ENCODE results near the gene TFDP1. TPM values are rescaled to one million over a fixed set of nuclear protein-coding genes. Genes with fewer than 3 reads are reported as not detected.

The TFDP1 gene
- total and polyA plus RNA-seq, 5 donors = 37.1 to 54.2 (median 50.1) TPM

GRCh38 chr13:113653264-113654174 lies 69.0 kb downstream of the TFDP1 start:
- H3K4me3 ChIP-seq (ENCODE audit: low read length) = no peak overlapping the region
- intact Hi-C loops (cut with DNase I) = no loop called here
- no peaks in the 10 kb centered on the region for H3K9me3 ChIP-seq (ENCODE audit: control insufficient read depth, low read length)
- H3K27me3 ChIP-seq (ENCODE audit: control insufficient read depth, insufficient read depth) = no peaks in the 10 kb centered on the region
- H3K4me1 ChIP-seq (ENCODE audit: control insufficient read depth, insufficient read depth, low read length) = no peaks in the 10 kb centered on the region
- H3K27ac ChIP-seq (ENCODE audit: low read length) = no peak overlapping the region
- 55% methylated on average over 24 of the region's 24 CpGs for WGBS
- ATAC-seq (no peak), DNase-seq (peak in 2 of 3 donors; percentile 27 to 31)

DNA sequence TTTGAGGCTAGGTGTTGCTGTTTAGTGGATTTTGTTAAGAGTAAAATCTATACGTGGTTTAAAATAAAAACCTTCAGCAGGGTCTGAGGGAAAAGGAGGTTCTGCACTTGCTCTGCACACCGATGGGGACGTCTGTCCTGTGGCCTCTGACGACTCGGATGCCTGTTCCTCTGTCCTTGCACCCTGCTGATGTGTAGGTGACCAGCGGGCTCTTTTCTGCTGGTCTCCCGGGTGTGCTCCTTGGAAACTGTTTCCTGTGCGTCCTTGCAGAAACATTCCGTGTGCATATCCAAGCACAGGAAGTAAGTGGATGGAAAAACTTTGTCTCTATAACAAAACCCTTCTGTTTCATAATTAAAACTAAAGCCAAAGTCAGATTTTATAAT lies 69.6 kb downstream of the TFDP1 start:
- 61% methylated on average over 9 of the region's 9 CpGs for WGBS
- intact Hi-C loops (cut with DNase I) = no loop called here
- ATAC-seq (no peak), DNase-seq (peak in 1 of 3 donors; percentile 11)
- H3K27me3 ChIP-seq (ENCODE audit: control insufficient read depth, insufficient read depth) = no peaks in the 10 kb centered on the region
- H3K9me3 ChIP-seq (ENCODE audit: control insufficient read depth, low read length) = no peaks in the 10 kb centered on the region
- H3K4me1 ChIP-seq (ENCODE audit: control insufficient read depth, insufficient read depth, low read length) = no peaks in the 10 kb centered on the region
- no peak overlapping the region for H3K4me3 ChIP-seq (ENCODE audit: low read length)
- H3K27ac ChIP-seq (ENCODE audit: low read length) = no peak overlapping the region

GRCh38 chr13:113654591-113655345 lies 70.2 kb downstream of the TFDP1 start:
- 90% methylated on average over 39 of the region's 39 CpGs for WGBS
- H3K27me3 ChIP-seq (ENCODE audit: control insufficient read depth, insufficient read depth) = no peaks in the 10 kb centered on the region
- H3K4me3 ChIP-seq (ENCODE audit: low read length) = no peak overlapping the region
- DNase-seq = peak in 2 of 3 donors; percentile 26 to 60
- intact Hi-C loops (cut with DNase I) = no loop called here
- H3K27ac ChIP-seq (ENCODE audit: low read length) = no peak overlapping the region
- H3K4me1 ChIP-seq (ENCODE audit: control insufficient read depth, insufficient read depth, low read length) = no peaks in the 10 kb centered on the region
- H3K9me3 ChIP-seq (ENCODE audit: control insufficient read depth, low read length) = no peaks in the 10 kb centered on the region
- ATAC-seq = no peak

- Histone ChIP-seq H3K4me1 (ENCODE audit: control insufficient read depth, insufficient read depth, low read length) (no peaks in the 10 kb centered on the region), H3K27ac (ENCODE audit: low read length) (no peak overlapping the region), H3K4me3 (ENCODE audit: low read length) (no peak overlapping the region), H3K9me3 (ENCODE audit: control insufficient read depth, low read length) (no peaks in the 10 kb centered on the region), H3K27me3 (ENCODE audit: control insufficient read depth, insufficient read depth) (no peaks in the 10 kb centered on the region)
- DNase-seq = peak in 1 of 3 donors; percentile 2
- no peak for ATAC-seq
- intact Hi-C loops (cut with DNase I) = no loop called here
- WGBS = 79% methylated on average over 15 of the region's 15 CpGs
Measured at GRCh38 chr13:113655346-113656002, 70.9 kb downstream of the TFDP1 start.

GRCh38 chr13:113656003-113656588 lies 71.5 kb downstream of the TFDP1 start:
- no peak for ATAC-seq
- no peak overlapping the region for H3K4me3 ChIP-seq (ENCODE audit: low read length)
- H3K4me1 ChIP-seq (ENCODE audit: control insufficient read depth, insufficient read depth, low read length) = no peaks in the 10 kb centered on the region
- H3K27ac ChIP-seq (ENCODE audit: low read length) = no peak overlapping the region
- H3K27me3 ChIP-seq (ENCODE audit: control insufficient read depth, insufficient read depth) = no peaks in the 10 kb centered on the region
- 89% methylated on average over 25 of the region's 25 CpGs for WGBS
- peak in 2 of 3 donors; percentile 28 to 32 for DNase-seq
- intact Hi-C loops (cut with DNase I) = no loop called here
- H3K9me3 ChIP-seq (ENCODE audit: control insufficient read depth, low read length) = no peaks in the 10 kb centered on the region

GRCh38 chr13:113656831-113657671 lies 72.5 kb downstream of the TFDP1 start:
- no peak overlapping the region for H3K27ac ChIP-seq (ENCODE audit: low read length)
- no peak for ATAC-seq
- H3K9me3 ChIP-seq (ENCODE audit: control insufficient read depth, low read length) = no peaks in the 10 kb centered on the region
- H3K4me1 ChIP-seq (ENCODE audit: control insufficient read depth, insufficient read depth, low read length) = no peaks in the 10 kb centered on the region
- WGBS = 79% methylated on average over 42 of the region's 42 CpGs
- no peaks in the 10 kb centered on the region for H3K27me3 ChIP-seq (ENCODE audit: control insufficient read depth, insufficient read depth)
- peak in 2 of 3 donors; percentile 22 to 42 for DNase-seq
- no peak overlapping the region for H3K4me3 ChIP-seq (ENCODE audit: low read length)
- intact Hi-C loops (cut with DNase I) = no loop called here

- Histone ChIP-seq H3K9me3 (ENCODE audit: control insufficient read depth, low read length) (no peaks in the 10 kb centered on the region), H3K4me1 (ENCODE audit: control insufficient read depth, insufficient read depth, low read length) (no peaks in the 10 kb centered on the region), H3K4me3 (ENCODE audit: low read length) (no peak within 1 kb of the TSS), H3K27ac (ENCODE audit: low read length) (no peak within 1 kb of the TSS), H3K27me3 (ENCODE audit: control insufficient read depth, insufficient read depth) (no peaks in the 10 kb centered on the region)
- intact Hi-C loops (cut with DNase I) = no loop called here
- ATAC-seq (peak; percentile 9 to 13), DNase-seq (peak in 2 of 3 donors; percentile 41 to 46)
- 86% methylated on average over 47 of the region's 47 CpGs for WGBS
Measured at GRCh38 chr13:113657851-113658741, 73.5 kb downstream of the TFDP1 start, which contains the start of gene ATP4B. Gene ATP4B (minus strand): TSS chr13:113658198. CDS start chr13:113658144, 54 bp downstream.

DNA sequence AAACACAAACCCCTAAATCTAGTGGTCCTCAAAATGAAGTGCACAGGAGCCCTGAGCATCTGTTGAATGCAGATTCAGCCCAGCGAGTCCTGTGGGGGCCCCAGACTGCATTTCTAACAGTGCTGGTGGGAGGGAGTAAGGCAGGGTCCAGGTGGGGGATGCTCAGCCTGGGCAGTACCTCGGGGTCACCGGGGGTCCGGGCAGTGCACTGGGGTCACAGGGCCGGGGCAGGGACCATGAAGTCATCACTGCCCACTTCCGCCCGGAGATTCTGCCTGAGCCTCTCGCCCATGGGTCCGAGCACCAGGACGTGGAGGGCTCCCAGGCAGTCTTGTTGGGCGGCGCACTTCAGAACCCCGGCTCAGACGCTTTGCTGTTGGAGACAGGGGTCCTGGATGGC lies 74.3 kb downstream of the TFDP1 start:
- Histone ChIP-seq H3K4me1 (ENCODE audit: control insufficient read depth, insufficient read depth, low read length) (no peaks in the 10 kb centered on the region), H3K27ac (ENCODE audit: low read length) (no peak overlapping the region), H3K4me3 (ENCODE audit: low read length) (no peak overlapping the region), H3K9me3 (ENCODE audit: control insufficient read depth, low read length) (no peaks in the 10 kb centered on the region), H3K27me3 (ENCODE audit: control insufficient read depth, insufficient read depth) (no peaks in the 10 kb centered on the region)
- 80% methylated on average over 14 of the region's 14 CpGs for WGBS
- peak in 2 of 3 donors; percentile 25 to 52 for DNase-seq
- ATAC-seq = no peak
- intact Hi-C loops (cut with DNase I) = no loop called here

GRCh38 chr13:113659337-113659736 lies 74.8 kb downstream of the TFDP1 start:
- Histone ChIP-seq H3K9me3 (ENCODE audit: control insufficient read depth, low read length) (no peaks in the 10 kb centered on the region), H3K27ac (ENCODE audit: low read length) (no peak overlapping the region), H3K4me1 (ENCODE audit: control insufficient read depth, insufficient read depth, low read length) (no peaks in the 10 kb centered on the region), H3K27me3 (ENCODE audit: control insufficient read depth, insufficient read depth) (no peaks in the 10 kb centered on the region), H3K4me3 (ENCODE audit: low read length) (no peak overlapping the region)
- intact Hi-C loops (cut with DNase I) = no loop called here
- ATAC-seq (no peak), DNase-seq (no peak)
- WGBS = 90% methylated on average over 8 of the region's 8 CpGs

Data from right cardiac atrium (tissue), 5 donors.